Measurements from ENCODE around the gene CXCL10. TPM values are rescaled to one million over a fixed set of nuclear protein-coding genes. Genes with fewer than 3 reads are reported as not detected.
A peak's percentile ranks its signal among the peaks of the same experiment; 100 is the strongest.

Gene CXCL10
- total RNA-seq, 4 donors from 2014 or later, result 0.50 TPM; not detected in 3

- intact Hi-C loops (cut with DNase I), result no loop called here
- Histone ChIP-seq H3K4me3 (no peak overlapping the region), H3K36me3 (peaks cover 5 to 24% (median 19%) of the 10 kb centered on the region in 4 donors), H3K4me1 (peaks cover 12 to 38% (median 29%) of the 10 kb centered on the region in 4 donors), H3K9me3 (no peaks in the 10 kb centered on the region), H3K27me3 (no peaks in the 10 kb centered on the region), H3K27ac (replicated peaks in 1 of 4) (no peak overlapping the region)
- peak; percentile 68 for DNase-seq (ENCODE audit: extremely low spot score)
- TF ChIP-seq EP300 (IDR thresholded peaks at IDR 0.05), result no peak
- no peak for TF ChIP-seq CTCF (IDR thresholded peaks at IDR 0.05)
- no peak for TF ChIP-seq POLR2A (IDR thresholded peaks at IDR 0.05; ENCODE audit: low read depth)
- TF ChIP-seq POLR2AphosphoS5 (IDR thresholded peaks at IDR 0.05), result no peak
- WGBS, result 87% methylated on average over 3 of the region's 3 CpGs
Measured at GRCh38 chr4:75985116-75985515, 38.2 kb downstream of the CXCL10 start.

DNA sequence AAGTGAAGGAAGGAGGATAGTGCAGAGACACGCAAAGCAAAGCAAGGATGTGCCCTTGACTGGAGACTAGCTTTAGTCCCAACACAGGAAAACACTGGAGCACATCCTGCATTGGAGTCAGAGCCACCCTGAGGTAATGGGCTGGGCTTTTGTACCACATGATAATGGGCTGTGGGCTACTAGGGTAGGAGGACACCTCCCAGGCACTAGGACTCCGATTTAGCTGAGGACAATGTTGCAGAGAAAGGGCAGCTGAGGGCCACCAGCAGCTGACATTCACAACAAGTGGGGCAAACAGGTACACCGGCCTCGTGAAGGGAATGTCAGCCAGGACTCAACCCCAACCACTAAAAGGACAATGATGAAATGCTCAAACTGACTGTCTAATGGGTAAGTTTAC is 42.7 kb downstream of the CXCL10 start:
- Histone ChIP-seq H3K4me3 (no peak overlapping the region), H3K9me3 (no peaks in the 10 kb centered on the region), H3K36me3 (peaks cover 26 to 66% (median 60%) of the 10 kb centered on the region in 4 donors), H3K27ac (replicated peaks in 1 of 4) (no peak overlapping the region), H3K4me1 (peaks cover 0 to 7% (median 0%) of the 10 kb centered on the region in 4 donors), H3K27me3 (no peaks in the 10 kb centered on the region)
- peak; percentile 45 for DNase-seq (ENCODE audit: extremely low spot score)
- no peak for TF ChIP-seq POLR2A (IDR thresholded peaks at IDR 0.05; ENCODE audit: low read depth)
- TF ChIP-seq CTCF (IDR thresholded peaks at IDR 0.05), result no peak
- no peak for TF ChIP-seq EP300 (IDR thresholded peaks at IDR 0.05)
- no peak for TF ChIP-seq POLR2AphosphoS5 (IDR thresholded peaks at IDR 0.05)
- WGBS, result 94% methylated on average over 4 of the region's 4 CpGs
- intact Hi-C loops (cut with DNase I), result no loop called here

DNA sequence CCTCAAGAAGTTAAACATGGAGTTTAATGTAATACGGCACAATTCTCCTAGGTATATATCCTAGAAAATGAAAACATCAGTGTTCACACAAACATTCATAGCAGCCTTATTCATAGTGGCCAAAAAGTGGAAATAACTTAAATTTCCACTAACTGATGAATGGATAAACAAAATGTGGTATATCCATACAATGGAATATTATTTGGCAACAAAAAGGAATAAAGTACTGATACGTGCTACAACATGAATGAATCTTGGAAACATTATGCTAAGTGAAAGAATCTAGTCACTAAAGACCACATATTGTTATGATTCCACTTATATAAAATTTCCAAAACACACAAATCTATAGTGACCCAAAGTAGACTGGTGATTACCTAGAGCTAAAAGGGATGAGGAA is 47.1 kb downstream of the CXCL10 start:
- DNase-seq (ENCODE audit: extremely low spot score), result no peak
- intact Hi-C loops (cut with DNase I), result no loop called here
- no peaks in the 10 kb centered on the region for H3K27me3 ChIP-seq
- no peaks in the 10 kb centered on the region for H3K4me1 ChIP-seq
- H3K36me3 ChIP-seq, result peaks cover 67 to 96% (median 94%) of the 10 kb centered on the region in 4 donors
- 92% methylated on average over 2 of the region's 2 CpGs for WGBS
- H3K9me3 ChIP-seq, result no peaks in the 10 kb centered on the region
- no peak overlapping the region for H3K27ac ChIP-seq (replicated peaks in 1 of 4)
- TF ChIP-seq POLR2A (IDR thresholded peaks at IDR 0.05; ENCODE audit: low read depth), result no peak
- H3K4me3 ChIP-seq, result no peak overlapping the region

GRCh38 chr4:75973766-75974165 is 49.5 kb downstream of the CXCL10 start:
- no peaks in the 10 kb centered on the region for H3K27me3 ChIP-seq
- H3K4me3 ChIP-seq, result no peak overlapping the region
- H3K36me3 ChIP-seq, result peaks cover 75 to 100% (median 97%) of the 10 kb centered on the region in 4 donors
- intact Hi-C loops (cut with DNase I), result no loop called here
- DNase-seq (ENCODE audit: extremely low spot score), result no peak
- TF ChIP-seq POLR2AphosphoS5 (IDR thresholded peaks at IDR 0.05), result no peak
- TF ChIP-seq CTCF (IDR thresholded peaks at IDR 0.05), result no peak
- TF ChIP-seq POLR2A (IDR thresholded peaks at IDR 0.05; ENCODE audit: low read depth), result no peak
- TF ChIP-seq EP300 (IDR thresholded peaks at IDR 0.05), result no peak
- H3K4me1 ChIP-seq, result no peaks in the 10 kb centered on the region
- H3K27ac ChIP-seq (replicated peaks in 1 of 4), result no peak overlapping the region
- no peaks in the 10 kb centered on the region for H3K9me3 ChIP-seq

Other genes with a start within 250 kb of the CXCL10 start
- not detected for gene PPEF2, start 121.0 kb downstream of the CXCL10 start, total RNA-seq
- 10 to 100 TPM; 20.7 to 55.7 (median 26.6) TPM for gene NAAA, start 82.5 kb downstream of the CXCL10 start, total RNA-seq
- gene SDAD1, start 32.6 kb downstream of the CXCL10 start, total RNA-seq, result 10 to 100 TPM; 30.6 to 38.2 (median 35.7) TPM
- under 1 TPM in 3 of 4 donors, not detected in 1; 0.11 to 0.17 (median 0.13) TPM for gene CXCL9, start 16.0 kb downstream of the CXCL10 start, total RNA-seq
- gene CXCL11, start 12.6 kb upstream of the CXCL10 start, total RNA-seq, result not detected
- gene ART3, start 51.2 kb upstream of the CXCL10 start, total RNA-seq, result 10 to 100 TPM in 1 of 4 donors, 1 to 10 TPM in 3; 5.8 to 17.8 (median 8.9) TPM
- 10 to 100 TPM; 29.6 to 44.4 (median 39.3) TPM for gene NUP54, start 124.9 kb upstream of the CXCL10 start, total RNA-seq
- gene SCARB2, start 190.3 kb upstream of the CXCL10 start, total RNA-seq, result 100 to 1,000 TPM in 2 of 4 donors, 10 to 100 TPM in 2; 89.3 to 118 (median 106) TPM
- gene FAM47E, start 228.2 kb upstream of the CXCL10 start, total RNA-seq, result 1 to 10 TPM; 2.0 to 2.2 (median 2.1) TPM